ENCODE data around the gene RPS24. TPM values are rescaled to one million over a fixed set of nuclear protein-coding genes. Genes with fewer than 3 reads are reported as not detected.

RPS24 gene
- total and polyA plus RNA-seq, 2 of the 8 experiments (the other 6 are each of a cell fraction or from before 2014, with no cell fraction given), result 2,128 to 3,943 TPM

DNA sequence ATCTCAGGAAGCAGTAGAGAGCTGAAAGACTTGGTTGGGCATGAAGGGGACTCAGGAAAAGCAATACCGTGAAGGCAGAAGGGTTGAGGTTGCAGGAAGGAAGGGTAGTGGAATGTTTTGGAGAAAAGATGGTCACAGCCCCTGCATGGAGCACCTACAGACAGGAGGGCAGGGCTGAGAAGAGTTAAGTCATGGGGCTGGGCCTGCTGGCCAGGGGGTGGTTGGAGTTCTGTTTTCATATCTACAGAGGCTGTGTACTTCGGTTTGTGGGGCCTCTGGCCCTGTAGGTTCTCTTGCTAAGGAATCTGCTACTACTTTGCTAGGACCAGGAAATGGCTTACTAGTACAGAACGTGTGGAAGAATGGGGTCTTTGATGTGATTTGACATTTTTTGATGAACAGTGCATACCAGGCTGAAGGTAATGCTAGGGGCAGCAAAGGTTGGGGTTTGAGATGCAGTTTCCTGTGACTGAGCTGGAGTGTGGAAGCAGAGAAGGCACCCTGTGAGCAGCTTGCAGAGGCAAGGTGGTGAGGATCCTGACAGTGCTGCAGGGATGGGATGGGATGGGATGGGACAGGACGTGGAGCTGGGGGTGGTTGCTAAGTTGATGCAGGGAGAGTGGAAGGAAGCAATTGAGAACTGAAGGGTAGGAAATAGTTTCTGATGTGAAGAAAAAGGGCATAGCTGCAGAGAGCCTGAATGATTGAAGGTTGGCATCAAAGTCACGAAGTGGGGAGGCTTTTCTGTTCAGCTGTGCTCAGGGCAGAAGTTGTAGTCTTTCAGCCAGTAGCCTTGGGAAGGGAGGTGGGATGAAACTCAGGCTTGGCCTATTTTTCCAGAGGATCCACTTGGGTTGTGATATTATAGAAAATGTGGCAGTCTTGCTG lies 7.8 kb downstream of the RPS24 start (continued):
- TF ChIP-seq, protein P1, sequence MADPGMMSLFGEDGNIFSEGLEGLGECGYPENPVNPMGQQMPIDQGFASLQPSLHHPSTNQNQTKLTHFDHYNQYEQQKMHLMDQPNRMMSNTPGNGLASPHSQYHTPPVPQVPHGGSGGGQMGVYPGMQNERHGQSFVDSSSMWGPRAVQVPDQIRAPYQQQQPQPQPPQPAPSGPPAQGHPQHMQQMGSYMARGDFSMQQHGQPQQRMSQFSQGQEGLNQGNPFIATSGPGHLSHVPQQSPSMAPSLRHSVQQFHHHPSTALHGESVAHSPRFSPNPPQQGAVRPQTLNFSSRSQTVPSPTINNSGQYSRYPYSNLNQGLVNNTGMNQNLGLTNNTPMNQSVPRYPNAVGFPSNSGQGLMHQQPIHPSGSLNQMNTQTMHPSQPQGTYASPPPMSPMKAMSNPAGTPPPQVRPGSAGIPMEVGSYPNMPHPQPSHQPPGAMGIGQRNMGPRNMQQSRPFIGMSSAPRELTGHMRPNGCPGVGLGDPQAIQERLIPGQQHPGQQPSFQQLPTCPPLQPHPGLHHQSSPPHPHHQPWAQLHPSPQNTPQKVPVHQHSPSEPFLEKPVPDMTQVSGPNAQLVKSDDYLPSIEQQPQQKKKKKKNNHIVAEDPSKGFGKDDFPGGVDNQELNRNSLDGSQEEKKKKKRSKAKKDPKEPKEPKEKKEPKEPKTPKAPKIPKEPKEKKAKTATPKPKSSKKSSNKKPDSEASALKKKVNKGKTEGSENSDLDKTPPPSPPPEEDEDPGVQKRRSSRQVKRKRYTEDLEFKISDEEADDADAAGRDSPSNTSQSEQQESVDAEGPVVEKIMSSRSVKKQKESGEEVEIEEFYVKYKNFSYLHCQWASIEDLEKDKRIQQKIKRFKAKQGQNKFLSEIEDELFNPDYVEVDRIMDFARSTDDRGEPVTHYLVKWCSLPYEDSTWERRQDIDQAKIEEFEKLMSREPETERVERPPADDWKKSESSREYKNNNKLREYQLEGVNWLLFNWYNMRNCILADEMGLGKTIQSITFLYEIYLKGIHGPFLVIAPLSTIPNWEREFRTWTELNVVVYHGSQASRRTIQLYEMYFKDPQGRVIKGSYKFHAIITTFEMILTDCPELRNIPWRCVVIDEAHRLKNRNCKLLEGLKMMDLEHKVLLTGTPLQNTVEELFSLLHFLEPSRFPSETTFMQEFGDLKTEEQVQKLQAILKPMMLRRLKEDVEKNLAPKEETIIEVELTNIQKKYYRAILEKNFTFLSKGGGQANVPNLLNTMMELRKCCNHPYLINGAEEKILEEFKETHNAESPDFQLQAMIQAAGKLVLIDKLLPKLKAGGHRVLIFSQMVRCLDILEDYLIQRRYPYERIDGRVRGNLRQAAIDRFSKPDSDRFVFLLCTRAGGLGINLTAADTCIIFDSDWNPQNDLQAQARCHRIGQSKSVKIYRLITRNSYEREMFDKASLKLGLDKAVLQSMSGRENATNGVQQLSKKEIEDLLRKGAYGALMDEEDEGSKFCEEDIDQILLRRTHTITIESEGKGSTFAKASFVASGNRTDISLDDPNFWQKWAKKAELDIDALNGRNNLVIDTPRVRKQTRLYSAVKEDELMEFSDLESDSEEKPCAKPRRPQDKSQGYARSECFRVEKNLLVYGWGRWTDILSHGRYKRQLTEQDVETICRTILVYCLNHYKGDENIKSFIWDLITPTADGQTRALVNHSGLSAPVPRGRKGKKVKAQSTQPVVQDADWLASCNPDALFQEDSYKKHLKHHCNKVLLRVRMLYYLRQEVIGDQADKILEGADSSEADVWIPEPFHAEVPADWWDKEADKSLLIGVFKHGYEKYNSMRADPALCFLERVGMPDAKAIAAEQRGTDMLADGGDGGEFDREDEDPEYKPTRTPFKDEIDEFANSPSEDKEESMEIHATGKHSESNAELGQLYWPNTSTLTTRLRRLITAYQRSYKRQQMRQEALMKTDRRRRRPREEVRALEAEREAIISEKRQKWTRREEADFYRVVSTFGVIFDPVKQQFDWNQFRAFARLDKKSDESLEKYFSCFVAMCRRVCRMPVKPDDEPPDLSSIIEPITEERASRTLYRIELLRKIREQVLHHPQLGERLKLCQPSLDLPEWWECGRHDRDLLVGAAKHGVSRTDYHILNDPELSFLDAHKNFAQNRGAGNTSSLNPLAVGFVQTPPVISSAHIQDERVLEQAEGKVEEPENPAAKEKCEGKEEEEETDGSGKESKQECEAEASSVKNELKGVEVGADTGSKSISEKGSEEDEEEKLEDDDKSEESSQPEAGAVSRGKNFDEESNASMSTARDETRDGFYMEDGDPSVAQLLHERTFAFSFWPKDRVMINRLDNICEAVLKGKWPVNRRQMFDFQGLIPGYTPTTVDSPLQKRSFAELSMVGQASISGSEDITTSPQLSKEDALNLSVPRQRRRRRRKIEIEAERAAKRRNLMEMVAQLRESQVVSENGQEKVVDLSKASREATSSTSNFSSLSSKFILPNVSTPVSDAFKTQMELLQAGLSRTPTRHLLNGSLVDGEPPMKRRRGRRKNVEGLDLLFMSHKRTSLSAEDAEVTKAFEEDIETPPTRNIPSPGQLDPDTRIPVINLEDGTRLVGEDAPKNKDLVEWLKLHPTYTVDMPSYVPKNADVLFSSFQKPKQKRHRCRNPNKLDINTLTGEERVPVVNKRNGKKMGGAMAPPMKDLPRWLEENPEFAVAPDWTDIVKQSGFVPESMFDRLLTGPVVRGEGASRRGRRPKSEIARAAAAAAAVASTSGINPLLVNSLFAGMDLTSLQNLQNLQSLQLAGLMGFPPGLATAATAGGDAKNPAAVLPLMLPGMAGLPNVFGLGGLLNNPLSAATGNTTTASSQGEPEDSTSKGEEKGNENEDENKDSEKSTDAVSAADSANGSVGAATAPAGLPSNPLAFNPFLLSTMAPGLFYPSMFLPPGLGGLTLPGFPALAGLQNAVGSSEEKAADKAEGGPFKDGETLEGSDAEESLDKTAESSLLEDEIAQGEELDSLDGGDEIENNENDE (IDR thresholded peaks at IDR 0.05; ENCODE audit: insufficient replicate concordance, low read length), result peak; percentile 62
- TF ChIP-seq TAF7 (optimal IDR thresholded peaks at IDR 0.05; ENCODE audit: borderline replicate concordance, low read depth, low read length) (no peak), POLR2AphosphoS5 (IDR thresholded peaks at IDR 0.05; ENCODE audit: low read depth, low read length) (peak; percentile 93)
